Measurements from ENCODE around the gene VPS33B. TPM values are rescaled to one million over a fixed set of nuclear protein-coding genes. Genes with fewer than 3 reads are reported as not detected.

The VPS33B gene
- total RNA-seq, 1 donor from 2014 or later, result 22.7 TPM

GRCh38 chr15:90953947-90954711 is 68.3 kb downstream of the VPS33B start:
- intact Hi-C loops (cut with micrococcal nuclease), result loop anchor here (1.0 kb wide), 1 partner anchor 19 kb away; the partner anchor contains the start of gene UNC45A

- intact Hi-C loops (cut with micrococcal nuclease), result no loop called here
Observed at GRCh38 chr15:90952901-90953677, 69.3 kb downstream of the VPS33B start.

- intact Hi-C loops (cut with micrococcal nuclease), result no loop called here
Observed at GRCh38 chr15:90950676-90951075, 71.7 kb downstream of the VPS33B start.

- intact Hi-C loops (cut with micrococcal nuclease), result no loop called here
Observed at GRCh38 chr15:90949979-90950675, 72.3 kb downstream of the VPS33B start.

Other genes starting within 250 kb of the VPS33B start
- gene FURIN, start 154.0 kb downstream of the VPS33B start, total RNA-seq, result 211 and 222 TPM in 2 replicates
- gene FES, start 138.1 kb downstream of the VPS33B start, total RNA-seq, result 25.8 and 28.8 TPM in 2 replicates
- gene MAN2A2, start 119.3 kb downstream of the VPS33B start, total RNA-seq, result 134 and 136 TPM in 2 replicates
- 28.3 and 31.6 TPM in 2 replicates for gene HDDC3, start 90.0 kb downstream of the VPS33B start, total RNA-seq
- gene UNC45A, start 87.3 kb downstream of the VPS33B start, total RNA-seq, result 62.9 and 63.8 TPM in 2 replicates
- gene RCCD1, start 67.7 kb downstream of the VPS33B start, total RNA-seq, result 27.4 and 31.7 TPM in 2 replicates
- 130 and 139 TPM in 2 replicates for gene PRC1, start 28.1 kb downstream of the VPS33B start, total RNA-seq
- gene SV2B, start 77.7 kb upstream of the VPS33B start, total RNA-seq, result 0.05 and 0.20 TPM in 2 replicates